Stimulated activated effector memory CD8-positive, alpha-beta T cell treated with anti-CD3 and anti-CD28 coated beads, Interleukin-12 subunit alpha, Interleukin-12 subunit beta, amount 100 ng/mL, for 72 hours (primary cell): ENCODE results near the gene PDE8B.
A peak's percentile ranks its signal among the peaks of the same experiment; 100 is the strongest.

Source experiments
- ATAC-seq: fragments of 150-1000 bp; cut with Tn5 transposase; 2 replicates; pipeline ENCODE4 v1.10.0; 2021
- DNase-seq, 2 donors: peaks; one replicate each; pipeline ENCODE4 v3.0.0; 2021 to 2022; ENCODE audit warnings: low spot score in 2 of 2
- H3K27ac Mint-ChIP-seq: one replicate; pipeline ENCODE4 v1.8.0; 2022; ENCODE audit warnings: mild to moderate bottlenecking, mixed read lengths
- H3K36me3 Mint-ChIP-seq: one replicate; pipeline ENCODE4 v1.8.0; 2022; ENCODE audit warnings: mild to moderate bottlenecking, mixed read lengths
- H3K4me1 Mint-ChIP-seq: one replicate; pipeline ENCODE4 v1.8.0; 2022; ENCODE audit warnings: mixed read lengths
- H3K4me3 Mint-ChIP-seq: one replicate; pipeline ENCODE4 v1.8.0; 2022; ENCODE audit warnings: mild to moderate bottlenecking, mixed read lengths
- H3K9me3 Mint-ChIP-seq: one replicate; pipeline ENCODE4 v1.8.0; 2022; ENCODE audit warnings: mixed read lengths

The PDE8B gene

DNA sequence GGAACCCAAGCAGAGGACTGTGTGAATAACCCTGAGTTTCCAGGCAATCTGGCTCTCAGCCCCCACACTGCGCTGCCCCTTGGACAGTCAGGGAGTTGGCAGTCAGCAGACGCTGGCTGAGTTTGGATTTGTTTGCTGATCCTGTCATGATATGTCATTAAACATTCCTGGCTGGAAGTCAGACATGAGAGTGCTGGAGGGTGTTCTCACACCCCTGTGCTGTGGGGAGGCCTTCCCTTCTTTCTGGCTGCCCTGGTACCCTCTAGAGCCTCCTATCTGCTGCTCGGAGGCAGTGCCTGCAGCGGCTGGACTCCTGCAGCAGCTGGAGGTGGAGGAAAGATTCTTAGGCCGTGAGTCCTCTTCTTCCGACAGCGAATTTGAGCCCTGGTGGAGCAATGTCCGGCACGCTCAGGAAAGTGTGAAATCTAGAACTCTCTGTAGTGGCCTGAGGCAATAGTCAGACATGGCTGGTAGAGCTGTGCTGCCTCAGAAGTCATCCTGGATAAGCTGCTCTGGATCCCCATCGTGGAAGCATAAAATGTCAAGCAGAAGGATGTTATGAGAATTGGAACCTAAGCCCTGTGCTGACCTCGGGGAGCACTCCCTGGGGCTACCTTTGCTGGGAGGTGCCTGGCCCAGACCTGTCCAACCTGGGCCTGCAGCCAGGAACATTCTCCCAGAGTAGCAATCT, 72.0 kb downstream of the PDE8B start:
- no peak overlapping the region for H3K4me3 Mint-ChIP-seq
- no peaks in the 10 kb centered on the region for H3K9me3 Mint-ChIP-seq
- H3K27ac Mint-ChIP-seq = no peak overlapping the region
- DNase-seq (no peak), ATAC-seq (peak; percentile 19)
- H3K36me3 Mint-ChIP-seq = no peaks in the 10 kb centered on the region
- no peaks in the 10 kb centered on the region for H3K4me1 Mint-ChIP-seq

GRCh38 chr5:77285251-77285841, 74.9 kb downstream of the PDE8B start:
- Mint-ChIP-seq H3K9me3 (no peaks in the 10 kb centered on the region), H3K27ac (no peak overlapping the region), H3K36me3 (no peaks in the 10 kb centered on the region), H3K4me1 (no peaks in the 10 kb centered on the region), H3K4me3 (no peak overlapping the region)
- DNase-seq = no peak
- ATAC-seq = no peak

DNA sequence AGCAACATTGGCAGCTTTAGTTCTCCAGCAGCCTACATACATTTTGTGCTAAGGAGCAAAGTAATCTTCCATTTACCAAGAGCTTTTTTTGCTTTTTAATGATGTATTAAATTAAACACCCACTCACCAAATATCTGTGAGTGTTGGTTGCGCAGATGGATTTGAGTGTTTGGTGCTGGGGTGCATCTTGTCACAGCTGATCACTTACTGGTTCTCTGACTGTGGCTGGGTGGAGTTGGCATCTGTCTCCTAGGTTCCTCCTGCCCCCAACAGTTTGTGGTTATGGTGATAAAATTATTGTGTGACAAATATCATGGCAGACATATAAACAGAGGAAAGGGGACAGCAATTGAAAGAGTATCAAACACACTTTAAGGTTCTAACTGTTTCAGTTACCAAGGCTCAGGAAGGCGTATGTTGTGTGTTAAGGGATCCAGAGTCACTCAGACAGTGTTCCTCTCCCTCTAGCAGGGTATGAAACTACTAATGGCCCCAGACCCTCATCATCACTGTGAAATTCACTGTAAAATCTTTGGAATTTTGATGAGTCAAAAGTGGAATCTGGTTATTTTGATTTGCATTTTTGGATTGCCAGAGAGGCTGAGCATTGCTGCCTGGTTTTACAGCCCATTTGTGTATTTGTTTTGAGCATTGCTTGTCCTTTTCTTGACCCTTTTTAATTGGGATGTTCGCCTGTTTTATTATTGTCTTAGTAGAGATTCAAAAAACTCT, 81.7 kb downstream of the PDE8B start:
- no peak for DNase-seq
- no peak overlapping the region for H3K27ac Mint-ChIP-seq
- no peaks in the 10 kb centered on the region for H3K36me3 Mint-ChIP-seq
- no peak for ATAC-seq
- no peak overlapping the region for H3K4me3 Mint-ChIP-seq
- no peaks in the 10 kb centered on the region for H3K4me1 Mint-ChIP-seq
- no peaks in the 10 kb centered on the region for H3K9me3 Mint-ChIP-seq

DNA sequence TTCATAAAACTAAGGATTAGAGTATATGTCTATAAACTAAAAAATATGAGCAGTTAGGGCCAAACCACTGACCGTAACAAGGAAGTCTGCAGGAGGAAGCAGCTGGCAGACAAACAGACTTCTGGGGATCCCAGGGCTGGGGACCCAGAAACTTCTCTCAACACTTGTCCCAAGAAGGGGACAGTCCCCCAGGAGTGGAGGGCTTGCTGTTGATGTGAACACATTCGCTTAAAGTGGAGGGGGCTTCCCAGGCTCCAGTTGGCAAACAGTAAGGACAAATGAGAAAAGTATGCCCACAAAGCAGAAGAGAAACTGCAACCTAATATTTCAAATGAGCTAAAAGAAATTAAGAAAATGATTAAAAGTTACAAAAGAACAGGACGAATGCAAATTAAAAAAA, 83.7 kb downstream of the PDE8B start:
- Mint-ChIP-seq H3K27ac (no peak overlapping the region), H3K4me1 (no peaks in the 10 kb centered on the region), H3K9me3 (no peaks in the 10 kb centered on the region), H3K36me3 (no peaks in the 10 kb centered on the region), H3K4me3 (no peak overlapping the region)
- ATAC-seq (no peak), DNase-seq (no peak)

DNA sequence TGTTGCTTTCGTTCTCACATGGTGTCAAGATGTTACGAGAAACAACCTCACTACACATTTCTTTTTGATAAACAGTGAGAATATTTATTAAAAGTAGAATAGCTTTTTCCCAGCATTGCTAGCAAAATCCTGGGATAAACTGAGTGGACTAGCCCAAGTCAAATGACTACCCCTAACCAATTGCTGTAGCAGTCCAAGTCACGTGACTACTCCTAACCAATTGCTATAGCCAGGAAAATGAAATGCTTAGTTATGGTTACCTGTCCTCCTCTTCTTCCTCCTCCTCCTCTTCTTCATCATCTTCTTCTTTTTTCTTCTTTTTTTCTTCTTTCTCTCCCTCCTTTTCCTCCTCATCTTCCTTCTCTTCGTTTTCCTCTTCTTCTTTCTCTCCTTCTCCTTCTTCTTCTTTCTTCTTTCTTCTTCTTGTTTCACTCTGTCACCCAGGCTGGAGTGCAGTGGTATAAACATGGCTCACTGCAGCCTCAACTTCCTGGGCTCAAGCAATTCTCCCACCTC, 85.4 kb downstream of the PDE8B start:
- H3K4me3 Mint-ChIP-seq = no peak overlapping the region
- no peaks in the 10 kb centered on the region for H3K36me3 Mint-ChIP-seq
- no peaks in the 10 kb centered on the region for H3K9me3 Mint-ChIP-seq
- no peaks in the 10 kb centered on the region for H3K4me1 Mint-ChIP-seq
- no peak for ATAC-seq
- no peak for DNase-seq
- H3K27ac Mint-ChIP-seq = no peak overlapping the region

DNA sequence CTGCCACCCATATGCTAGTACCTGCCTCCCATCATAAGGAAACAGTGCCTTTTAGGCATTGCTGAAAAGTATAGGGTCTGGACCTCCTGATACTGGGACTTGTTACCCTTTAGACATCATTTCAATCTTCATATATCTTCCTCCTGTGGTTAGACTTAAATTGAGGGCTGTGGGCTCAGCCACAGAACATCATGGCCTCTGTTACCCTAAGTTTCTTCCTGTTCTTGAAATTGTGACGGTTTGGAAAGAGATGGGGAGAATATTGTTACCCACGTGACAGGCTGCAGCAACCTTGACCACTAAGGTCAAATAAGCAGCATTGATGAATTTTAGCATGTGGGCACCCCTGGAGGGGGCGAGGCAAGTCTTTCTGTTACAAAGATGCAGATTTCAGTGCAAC, 87.7 kb downstream of the PDE8B start:
- Mint-ChIP-seq H3K36me3 (no peaks in the 10 kb centered on the region), H3K4me3 (no peak overlapping the region), H3K4me1 (no peaks in the 10 kb centered on the region), H3K27ac (no peak overlapping the region), H3K9me3 (no peaks in the 10 kb centered on the region)
- no peak for DNase-seq
- no peak for ATAC-seq

DNA sequence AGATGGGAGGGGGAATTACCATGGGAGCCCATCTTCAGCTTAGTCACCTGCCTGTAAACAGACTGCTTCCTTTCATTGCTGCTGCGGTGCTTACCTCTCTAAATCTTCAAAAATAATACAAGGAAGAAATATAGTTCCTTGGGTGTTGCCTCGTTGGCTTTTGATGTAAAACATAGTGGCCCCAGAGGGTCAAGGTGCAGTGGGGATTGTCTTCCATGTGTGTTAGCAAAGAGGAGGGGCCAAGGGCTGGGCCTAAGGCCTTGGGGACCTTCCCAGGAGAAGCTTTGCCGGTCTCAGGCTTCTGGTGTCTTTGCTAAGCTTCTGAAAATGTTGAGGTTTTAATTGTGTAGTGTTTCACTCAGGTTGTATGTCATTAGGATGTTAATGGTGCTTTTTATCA, 90.0 kb downstream of the PDE8B start:
- Mint-ChIP-seq H3K9me3 (no peaks in the 10 kb centered on the region), H3K4me1 (no peaks in the 10 kb centered on the region), H3K4me3 (no peak overlapping the region), H3K36me3 (no peaks in the 10 kb centered on the region), H3K27ac (no peak overlapping the region)
- DNase-seq (no peak), ATAC-seq (no peak)

DNA sequence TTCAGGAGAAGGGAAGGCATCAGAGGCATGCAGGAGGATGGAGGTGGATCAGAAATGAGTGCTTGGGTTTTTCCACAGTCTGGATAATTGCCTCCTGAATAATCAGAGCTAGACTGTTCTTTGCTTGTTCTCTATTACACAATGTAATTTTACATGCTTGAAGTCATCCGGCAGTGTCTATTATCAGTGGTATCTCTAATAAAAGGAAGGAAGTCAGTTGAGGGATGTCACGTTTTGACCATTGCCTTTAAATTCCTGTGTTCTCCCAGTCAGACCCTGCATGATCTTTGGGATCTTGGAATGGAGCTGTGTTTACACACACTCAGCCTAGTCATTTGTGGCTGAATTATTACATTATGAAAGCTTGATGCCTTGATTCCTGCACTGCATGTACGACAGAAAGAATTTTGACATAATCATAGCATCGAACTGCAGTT, 91.0 kb downstream of the PDE8B start:
- ATAC-seq (no peak), DNase-seq (no peak)
- H3K4me1 Mint-ChIP-seq = no peaks in the 10 kb centered on the region
- H3K27ac Mint-ChIP-seq = no peak overlapping the region
- no peaks in the 10 kb centered on the region for H3K9me3 Mint-ChIP-seq
- H3K4me3 Mint-ChIP-seq = no peak overlapping the region
- no peaks in the 10 kb centered on the region for H3K36me3 Mint-ChIP-seq

GRCh38 chr5:77302247-77302646, 91.8 kb downstream of the PDE8B start:
- DNase-seq (no peak), ATAC-seq (peak; percentile 29)
- Mint-ChIP-seq H3K4me1 (no peaks in the 10 kb centered on the region), H3K9me3 (no peaks in the 10 kb centered on the region), H3K4me3 (no peak overlapping the region), H3K27ac (no peak overlapping the region), H3K36me3 (no peaks in the 10 kb centered on the region)

- Mint-ChIP-seq H3K9me3 (no peaks in the 10 kb centered on the region), H3K4me3 (no peak overlapping the region), H3K4me1 (no peaks in the 10 kb centered on the region), H3K27ac (no peak overlapping the region), H3K36me3 (no peaks in the 10 kb centered on the region)
- ATAC-seq (no peak), DNase-seq (no peak)
Observed at GRCh38 chr5:77302653-77303052, 92.2 kb downstream of the PDE8B start.

GRCh38 chr5:77304388-77304787, 93.9 kb downstream of the PDE8B start:
- no peak overlapping the region for H3K4me3 Mint-ChIP-seq
- no peaks in the 10 kb centered on the region for H3K36me3 Mint-ChIP-seq
- H3K4me1 Mint-ChIP-seq = no peaks in the 10 kb centered on the region
- DNase-seq (no peak), ATAC-seq (no peak)
- H3K27ac Mint-ChIP-seq = no peak overlapping the region
- H3K9me3 Mint-ChIP-seq = no peaks in the 10 kb centered on the region

DNA sequence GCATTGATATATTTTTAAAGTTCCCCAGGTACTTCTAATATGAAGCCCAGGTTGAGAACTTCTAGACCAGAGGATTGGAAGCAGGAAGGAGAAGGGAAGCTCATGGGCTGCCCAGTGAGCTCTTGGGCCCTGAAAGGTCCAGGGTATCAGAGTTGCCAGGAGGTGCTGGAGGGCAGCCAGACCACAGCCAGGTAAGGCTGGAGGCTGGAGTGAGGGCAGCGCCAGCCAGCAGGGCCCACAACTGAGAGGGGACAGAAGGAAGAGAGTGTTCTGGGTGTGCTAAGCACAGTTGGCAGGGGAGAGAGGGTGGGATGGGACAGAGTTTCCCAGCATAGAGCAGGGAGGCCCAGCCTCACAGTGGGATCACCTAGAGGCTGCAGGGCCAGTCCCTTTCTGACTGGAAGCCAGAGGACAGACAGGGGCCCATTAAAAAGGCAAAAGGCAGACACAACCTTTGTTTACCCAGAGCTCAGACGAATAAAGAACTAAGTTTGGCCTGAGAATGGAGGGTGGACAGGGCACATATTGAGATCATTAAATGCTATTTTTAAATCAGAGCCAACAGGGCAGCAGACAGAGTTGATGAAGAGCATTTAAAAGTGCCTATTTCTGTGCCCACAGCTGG, 94.9 kb downstream of the PDE8B start:
- DNase-seq = no peak
- ATAC-seq = peak; percentile 27
- Mint-ChIP-seq H3K27ac (no peak overlapping the region), H3K4me3 (no peak overlapping the region), H3K9me3 (no peaks in the 10 kb centered on the region), H3K36me3 (no peaks in the 10 kb centered on the region), H3K4me1 (no peaks in the 10 kb centered on the region)

DNA sequence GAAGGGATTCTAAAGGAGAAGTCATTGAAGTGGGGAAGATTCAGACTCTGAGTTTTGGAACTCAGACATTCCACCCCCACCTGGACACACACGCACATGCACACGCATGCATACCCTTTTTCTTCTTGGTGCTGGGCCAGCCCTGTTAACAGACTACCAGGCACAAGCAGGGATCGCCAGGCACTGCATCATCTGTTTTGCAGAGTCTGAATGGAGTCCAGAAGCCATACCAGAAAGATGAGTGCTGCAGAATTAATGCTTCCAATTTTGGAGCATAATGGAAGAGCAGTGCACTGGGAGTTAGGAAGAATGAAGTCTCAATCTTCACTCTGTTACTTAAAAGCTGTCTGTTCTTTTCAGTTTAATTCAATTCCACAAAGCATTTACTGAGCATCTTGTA, 95.5 kb downstream of the PDE8B start:
- Mint-ChIP-seq H3K4me3 (no peak overlapping the region), H3K9me3 (no peaks in the 10 kb centered on the region), H3K27ac (no peak overlapping the region), H3K36me3 (no peaks in the 10 kb centered on the region), H3K4me1 (no peaks in the 10 kb centered on the region)
- ATAC-seq (no peak), DNase-seq (no peak)

DNA sequence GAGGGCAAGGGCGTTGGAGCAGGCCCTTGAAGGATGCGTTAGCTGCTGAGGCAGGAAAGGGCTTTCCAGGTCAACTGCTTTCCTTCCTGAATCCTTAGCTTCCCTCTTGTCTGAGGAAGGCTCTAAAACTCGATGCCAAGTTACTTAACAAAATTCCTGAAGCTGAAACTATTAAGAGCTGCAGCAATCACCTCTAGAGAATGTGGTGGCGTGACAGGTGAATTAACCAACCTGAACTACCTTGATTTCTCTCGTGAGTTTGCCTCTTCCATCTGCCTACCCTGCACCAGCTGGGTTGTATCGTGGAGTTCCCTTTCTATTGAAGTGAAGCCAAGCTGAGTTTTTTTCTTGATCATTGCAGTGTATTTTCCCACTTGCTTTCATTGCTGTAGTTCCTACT, 96.1 kb downstream of the PDE8B start:
- ATAC-seq (no peak), DNase-seq (no peak)
- H3K4me3 Mint-ChIP-seq = no peak overlapping the region
- no peaks in the 10 kb centered on the region for H3K9me3 Mint-ChIP-seq
- H3K27ac Mint-ChIP-seq = no peak overlapping the region
- H3K4me1 Mint-ChIP-seq = no peaks in the 10 kb centered on the region
- no peaks in the 10 kb centered on the region for H3K36me3 Mint-ChIP-seq

GRCh38 chr5:77308154-77308960, 97.9 kb downstream of the PDE8B start:
- Mint-ChIP-seq H3K4me1 (no peaks in the 10 kb centered on the region), H3K27ac (no peak overlapping the region), H3K9me3 (no peaks in the 10 kb centered on the region), H3K4me3 (no peak overlapping the region), H3K36me3 (no peaks in the 10 kb centered on the region)
- ATAC-seq (peak; percentile 41), DNase-seq (no peak)
